Bronchial epithelial cell (primary cell): ENCODE data around the gene ARID5B. TPM values are rescaled to one million over a fixed set of nuclear protein-coding genes. Genes with fewer than 3 reads are reported as not detected.

ENCODE experiments used
- DNase-seq: peaks from one replicate; pipeline ENCODE4 v3.0.0-alpha.2; 2010; ENCODE audit warnings: low read depth
- FAIRE-seq: peaks from 2 replicates; lab custom pipeline; 2011; peaks lifted over from hg19 to GRCh38; lab: Jason Lieb, UNC
- H3K27me3 ChIP-seq: 2 replicates; pipeline ENCODE4 v1.5.1; 2011; ENCODE audit warnings: low read length; ENCODE audit not compliant: control insufficient read depth, insufficient read depth
- H3K36me3 ChIP-seq: 2 replicates; pipeline ENCODE4 v1.5.1; 2011; ENCODE audit warnings: low read length; ENCODE audit not compliant: control insufficient read depth, insufficient read depth
- H3K4me3 ChIP-seq: 2 replicates; pipeline ENCODE4 v1.5.1; 2011; ENCODE audit warnings: mild to moderate bottlenecking, low read depth, low read length, control low read depth
- total RNA-seq: library from RNA; depleted of rRNA; stranded (reverse); fragments of >200 nt; gene quantifications from 2 replicates; pipeline ENCODE4 v1.2.1, GENCODE V29; 2014
- TF ChIP-seq, protein P1 (sequence below): IDR thresholded peaks from 2 replicates; pipeline ENCODE4 v1.5.1; 2011; ENCODE audit warnings: mild to moderate bottlenecking, moderate library complexity, low read length, control low read depth, inconsistent platforms; ENCODE audit not compliant: insufficient read depth, severe bottlenecking

Gene ARID5B
- total RNA-seq, 1 donor from 2014 or later: 7.1 TPM

DNA sequence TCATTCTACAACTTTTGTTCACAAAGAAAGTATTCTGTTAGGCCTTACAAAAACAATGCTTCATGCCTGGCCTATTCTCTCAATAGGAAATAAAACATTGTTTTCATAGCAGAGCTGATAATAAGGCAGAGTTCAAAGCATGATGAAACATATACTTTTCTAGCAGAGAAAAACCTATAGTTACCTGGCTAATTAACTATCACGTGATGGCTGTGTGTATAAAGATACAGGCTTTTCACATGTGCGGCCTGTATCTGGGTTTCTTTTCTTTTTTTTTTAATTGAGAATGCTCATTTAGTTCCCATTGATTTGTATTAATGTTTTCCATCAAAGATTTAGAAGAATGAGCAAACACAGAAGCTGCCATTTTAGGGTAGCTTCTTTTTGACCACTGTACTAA lies 51.7 kb downstream of the ARID5B start:
- DNase-seq (no peak), FAIRE-seq (no peak)
- H3K36me3 ChIP-seq: peaks cover 3% of the 10 kb centered on the region
- TF ChIP-seq, protein P1, sequence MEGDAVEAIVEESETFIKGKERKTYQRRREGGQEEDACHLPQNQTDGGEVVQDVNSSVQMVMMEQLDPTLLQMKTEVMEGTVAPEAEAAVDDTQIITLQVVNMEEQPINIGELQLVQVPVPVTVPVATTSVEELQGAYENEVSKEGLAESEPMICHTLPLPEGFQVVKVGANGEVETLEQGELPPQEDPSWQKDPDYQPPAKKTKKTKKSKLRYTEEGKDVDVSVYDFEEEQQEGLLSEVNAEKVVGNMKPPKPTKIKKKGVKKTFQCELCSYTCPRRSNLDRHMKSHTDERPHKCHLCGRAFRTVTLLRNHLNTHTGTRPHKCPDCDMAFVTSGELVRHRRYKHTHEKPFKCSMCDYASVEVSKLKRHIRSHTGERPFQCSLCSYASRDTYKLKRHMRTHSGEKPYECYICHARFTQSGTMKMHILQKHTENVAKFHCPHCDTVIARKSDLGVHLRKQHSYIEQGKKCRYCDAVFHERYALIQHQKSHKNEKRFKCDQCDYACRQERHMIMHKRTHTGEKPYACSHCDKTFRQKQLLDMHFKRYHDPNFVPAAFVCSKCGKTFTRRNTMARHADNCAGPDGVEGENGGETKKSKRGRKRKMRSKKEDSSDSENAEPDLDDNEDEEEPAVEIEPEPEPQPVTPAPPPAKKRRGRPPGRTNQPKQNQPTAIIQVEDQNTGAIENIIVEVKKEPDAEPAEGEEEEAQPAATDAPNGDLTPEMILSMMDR: no peak
- no peaks in the 10 kb centered on the region for H3K27me3 ChIP-seq
- H3K4me3 ChIP-seq: no peak overlapping the region

DNA sequence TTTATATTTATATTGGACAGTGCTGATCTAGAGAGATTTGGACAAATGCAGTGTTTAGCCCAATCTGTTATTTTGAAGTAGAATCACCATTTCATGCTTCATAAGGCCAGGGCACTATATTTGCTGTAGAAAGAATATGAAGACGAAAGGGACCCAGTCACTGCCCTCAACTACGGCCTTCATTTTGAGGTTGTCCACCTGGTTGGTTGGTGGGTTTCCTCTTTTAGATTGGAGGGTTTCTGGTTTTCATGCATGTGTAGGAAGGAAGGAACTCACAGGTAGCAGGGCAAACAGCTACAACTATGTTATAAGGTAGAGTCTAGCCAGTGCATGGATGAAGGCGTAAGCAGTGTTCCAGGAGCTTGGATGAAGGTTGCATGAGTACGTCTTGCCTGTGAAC lies 56.3 kb downstream of the ARID5B start:
- TF ChIP-seq, protein P1: no peak
- no peaks in the 10 kb centered on the region for H3K27me3 ChIP-seq
- no peak overlapping the region for H3K4me3 ChIP-seq
- FAIRE-seq: no peak
- no peak for DNase-seq
- no peaks in the 10 kb centered on the region for H3K36me3 ChIP-seq

DNA sequence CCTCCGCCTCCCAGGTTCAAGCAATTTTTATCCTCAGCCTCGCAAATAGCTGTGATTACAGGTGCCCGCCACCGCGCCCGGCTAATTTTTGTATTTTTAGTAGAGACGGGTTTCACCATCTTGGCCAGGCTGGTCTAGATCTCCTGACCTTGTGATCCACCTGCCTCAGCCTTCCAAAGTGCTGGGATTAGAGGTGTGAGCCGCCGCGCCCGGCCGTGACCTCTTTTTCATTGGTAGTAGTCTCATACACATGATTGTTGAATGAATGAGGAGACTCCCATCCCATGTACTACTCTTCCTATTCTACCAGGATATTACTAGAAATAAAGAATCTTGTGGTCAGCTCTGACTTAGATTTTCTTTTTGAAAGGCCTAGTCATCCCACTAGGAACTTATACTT lies 56.8 kb downstream of the ARID5B start:
- Histone ChIP-seq H3K27me3 (no peaks in the 10 kb centered on the region), H3K4me3 (no peak overlapping the region), H3K36me3 (no peaks in the 10 kb centered on the region)
- DNase-seq: no peak
- TF ChIP-seq, protein P1: no peak
- no peak for FAIRE-seq

DNA sequence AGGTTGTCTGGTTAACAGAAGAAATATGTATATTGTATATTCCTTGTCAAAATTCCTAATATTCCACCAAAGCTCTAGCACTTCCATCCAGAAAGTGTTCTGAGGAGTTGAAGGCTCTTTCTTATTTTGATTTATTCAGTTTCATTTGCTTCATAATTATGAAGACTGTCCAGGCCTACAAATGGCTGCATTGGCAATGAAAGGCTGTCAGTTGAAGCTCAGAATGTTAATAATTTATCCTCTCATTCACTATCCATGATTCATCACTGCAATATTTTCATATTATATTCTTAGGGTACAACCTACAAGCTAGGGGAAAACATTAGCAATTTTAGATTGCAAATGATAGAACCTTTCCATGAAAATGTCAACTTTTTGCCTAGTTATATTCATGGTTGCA lies 57.3 kb downstream of the ARID5B start:
- no peaks in the 10 kb centered on the region for H3K36me3 ChIP-seq
- no peaks in the 10 kb centered on the region for H3K27me3 ChIP-seq
- DNase-seq (no peak), FAIRE-seq (no peak)
- TF ChIP-seq, protein P1: no peak
- H3K4me3 ChIP-seq: no peak overlapping the region

DNA sequence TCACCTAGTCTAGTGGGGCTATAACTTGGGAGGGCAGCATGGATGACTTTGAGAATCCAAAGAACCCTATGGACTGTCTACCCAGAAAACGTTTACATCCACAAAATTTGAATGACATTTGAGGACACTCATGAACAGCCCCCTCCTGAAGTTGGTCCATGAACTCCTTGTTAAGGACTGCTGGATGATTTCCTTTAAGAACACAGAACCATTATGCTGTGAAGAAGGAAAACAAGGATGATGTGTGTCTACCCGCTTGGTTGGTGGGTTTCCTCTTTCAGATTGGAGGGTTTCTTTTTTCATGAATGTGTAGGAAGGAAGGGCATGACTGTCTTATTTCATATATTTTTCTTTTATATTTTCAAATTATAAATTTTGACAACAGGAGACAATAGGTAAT lies 58.3 kb downstream of the ARID5B start:
- H3K4me3 ChIP-seq: no peak overlapping the region
- H3K27me3 ChIP-seq: no peaks in the 10 kb centered on the region
- TF ChIP-seq, protein P1: no peak
- FAIRE-seq: no peak
- no peak for DNase-seq
- H3K36me3 ChIP-seq: no peaks in the 10 kb centered on the region

DNA sequence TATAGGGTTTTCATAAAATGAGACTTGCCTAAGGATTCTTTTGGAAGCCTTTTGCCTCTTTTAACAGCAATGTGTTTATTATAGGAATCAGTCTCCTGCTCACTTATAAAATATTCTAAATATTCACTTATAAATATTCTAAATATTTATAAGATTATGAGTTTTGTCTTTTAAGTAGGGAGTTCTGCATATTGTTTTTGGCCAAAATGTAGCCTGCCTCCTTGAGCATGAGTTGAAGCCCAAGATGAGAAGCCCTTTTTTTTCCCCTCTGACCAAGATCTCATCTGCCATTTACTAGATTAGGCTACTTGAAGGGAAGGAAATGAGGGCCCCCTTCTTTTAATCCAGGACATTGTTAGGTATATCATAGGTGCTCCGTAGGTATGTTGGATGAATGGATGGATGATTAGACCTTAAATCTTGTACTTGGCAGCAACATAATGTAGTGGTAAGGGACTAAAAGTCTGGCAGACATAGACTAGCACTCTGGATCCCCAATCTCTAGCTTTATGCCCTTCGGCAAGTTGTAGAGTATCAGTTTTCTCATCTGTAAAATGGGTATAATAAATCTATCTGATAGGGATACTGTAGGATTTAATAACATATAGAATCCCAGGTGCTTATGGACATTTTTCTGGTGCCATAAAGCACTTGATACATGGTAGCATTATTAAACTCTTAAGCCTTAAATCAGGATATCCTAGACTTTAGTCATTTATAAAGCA lies 59.1 kb downstream of the ARID5B start:
- FAIRE-seq (no peak), DNase-seq (no peak)
- TF ChIP-seq, protein P1: no peak
- Histone ChIP-seq H3K36me3 (no peaks in the 10 kb centered on the region), H3K27me3 (no peaks in the 10 kb centered on the region), H3K4me3 (no peak overlapping the region)
